Natural killer cell (primary cell): ENCODE results near the gene MLLT1. TPM values are rescaled to one million over a fixed set of nuclear protein-coding genes. Genes with fewer than 3 reads are reported as not detected.

Source experiments
- ATAC-seq, 3 donors: fragments of 150-1000 bp in 2 of 3; fragments of 200-7000 bp in 1 of 3; cut with Tn5 transposase; 1 replicate in 1 of 3; 2 replicates in 2 of 3; pipeline ENCODE4 v1.10.0; 2021; ENCODE audit warnings: mild to moderate bottlenecking in 2 of 3, moderate library complexity in 2 of 3
- DNase-seq, 2 donors: peaks; one replicate each; pipeline versions ENCODE4 v3.0.0 to v3.0.0-alpha.2; 2013 to 2021; ENCODE audit warnings: mixed read lengths in 1 of 2
- H3K27ac ChIP-seq: one replicate; pipeline ENCODE4 v1.5.1; 2013; ENCODE audit warnings: mild to moderate bottlenecking, low read length
- H3K27me3 ChIP-seq: one replicate; pipeline ENCODE4 v1.6.1; 2013; ENCODE audit warnings: low read length; ENCODE audit not compliant: control insufficient read depth, insufficient read depth
- H3K36me3 ChIP-seq: one replicate; pipeline ENCODE4 v1.6.1; 2013; ENCODE audit warnings: low read length; ENCODE audit not compliant: control insufficient read depth, insufficient read depth
- H3K4me1 ChIP-seq: one replicate; pipeline ENCODE4 v1.6.1; 2013; ENCODE audit warnings: low read length; ENCODE audit not compliant: control insufficient read depth, insufficient read depth
- H3K4me3 ChIP-seq: one replicate; pipeline ENCODE4 v1.5.1; 2013; ENCODE audit warnings: low read length
- H3K9me3 ChIP-seq: one replicate; pipeline ENCODE4 v1.6.1; 2013; ENCODE audit warnings: low read length; ENCODE audit not compliant: control insufficient read depth, insufficient read depth
- H3K27ac Mint-ChIP-seq, 2 donors: one replicate each; pipeline ENCODE4 v1.8.0; 2022; ENCODE audit warnings: mild to moderate bottlenecking in 2 of 2, mixed read lengths in 2 of 2, moderate library complexity in 1 of 2
- H3K27me3 Mint-ChIP-seq, 2 donors: one replicate each; pipeline ENCODE4 v1.8.0; 2022; ENCODE audit warnings: low read depth in 2 of 2, mixed read lengths in 2 of 2
- H3K36me3 Mint-ChIP-seq: one replicate; pipeline ENCODE4 v1.8.0; 2022; ENCODE audit warnings: mixed read lengths
- H3K4me1 Mint-ChIP-seq, 2 donors: one replicate each; pipeline ENCODE4 v1.8.0; 2022; ENCODE audit warnings: mixed read lengths in 2 of 2
- H3K4me3 Mint-ChIP-seq: one replicate; pipeline ENCODE4 v1.8.0; 2022; ENCODE audit warnings: mild to moderate bottlenecking, moderate library complexity, mixed read lengths
- H3K9me3 Mint-ChIP-seq, 2 donors: one replicate each; pipeline ENCODE4 v1.8.0; 2022; ENCODE audit warnings: mixed read lengths in 2 of 2
- CTCF ChIP-seq: fragments of 200-600 bp; IDR thresholded peaks from one replicate; pipeline ENCODE4 v1.8.0; 2022; ENCODE audit warnings: antibody characterized with exemption
- WGBS: methylation state at CpG from one replicate; pipeline ENCODE4 v1.1.7; 2013; ENCODE audit warnings: missing lambda C conversion rate; ENCODE audit not compliant: insufficient coverage; 5-methylcytosine and 5-hydroxymethylcytosine counted together
- intact Hi-C: fragments of 100-400 bp; cut with micrococcal nuclease; formaldehyde crosslinking; loops from one replicate; pipeline ENCODE4 v1.14.2; 2022
- total RNA-seq, 4 donors: library from RNA; stranded (reverse); fragments of 120-200 nt in 1 of 4; gene quantifications; one replicate each; pipeline versions ENCODE4 v1.2.3 to v1.2.4, GENCODE V29; 2013 to 2022

Gene MLLT1
- total RNA-seq = 10 to 100 TPM; 30.2 to 43.8 (median 36.6) TPM
- 8.8 TPM for total RNA-seq (2013)

- peak within 1 kb of the TSS; percentile 62 for H3K27ac ChIP-seq
- DNase-seq (peak; percentile 95 to 96), ATAC-seq (peak; percentile 94 to 96 (median 95))
- peak within 1 kb of the TSS; percentile 89 to 91 for H3K27ac Mint-ChIP-seq
- WGBS = 6% methylated on average over 65 of the region's 66 CpGs
- H3K4me3 Mint-ChIP-seq = peak within 1 kb of the TSS; percentile 95
- no peaks in the 10 kb centered on the region for H3K9me3 Mint-ChIP-seq
- H3K27me3 Mint-ChIP-seq = no peaks in the 10 kb centered on the region
- peaks cover 33 to 40% of the 10 kb centered on the region in 2 donors for H3K4me1 Mint-ChIP-seq
- intact Hi-C loops = loop anchor here (2.0 kb wide), 1 partner anchor 583 kb away; no protein-coding TSS in a partner anchor
- no peaks in the 10 kb centered on the region for H3K27me3 ChIP-seq
- H3K36me3 ChIP-seq = no peaks in the 10 kb centered on the region
- H3K36me3 Mint-ChIP-seq = no peaks in the 10 kb centered on the region
- H3K4me3 ChIP-seq = peak within 1 kb of the TSS; percentile 54
- H3K4me1 ChIP-seq = peaks cover 44% of the 10 kb centered on the region
- no peaks in the 10 kb centered on the region for H3K9me3 ChIP-seq
- peak; percentile 87 for TF ChIP-seq CTCF
Observed at GRCh38 chr19:6279931-6280591, at the start of gene MLLT1. TSS of gene MLLT1 (minus strand) at chr19:6279975. CDS start at chr19:6279784, 191 bp downstream.

- Mint-ChIP-seq H3K36me3 (no peaks in the 10 kb centered on the region), H3K4me3 (no peak overlapping the region), H3K9me3 (no peaks in the 10 kb centered on the region), H3K27me3 (peaks cover 7 to 12% of the 10 kb centered on the region in 2 donors), H3K27ac (no peak overlapping the region), H3K4me1 (no peaks in the 10 kb centered on the region)
- no peaks in the 10 kb centered on the region for H3K27me3 ChIP-seq
- WGBS = 87% methylated on average over 5 of the region's 5 CpGs
- intact Hi-C loops = no loop called here
- H3K4me3 ChIP-seq = no peak overlapping the region
- H3K9me3 ChIP-seq = no peaks in the 10 kb centered on the region
- H3K27ac ChIP-seq = no peak overlapping the region
- no peaks in the 10 kb centered on the region for H3K36me3 ChIP-seq
- ATAC-seq (no peak), DNase-seq (no peak)
- no peak for TF ChIP-seq CTCF
- H3K4me1 ChIP-seq = no peaks in the 10 kb centered on the region
Observed at GRCh38 chr19:6326815-6327214, 47.0 kb upstream of the MLLT1 start.

GRCh38 chr19:6325614-6326013 is 45.8 kb upstream of the MLLT1 start:
- H3K4me1 Mint-ChIP-seq = no peaks in the 10 kb centered on the region
- ATAC-seq = no peak
- H3K27me3 Mint-ChIP-seq = peaks cover 7 to 12% of the 10 kb centered on the region in 2 donors
- H3K4me3 ChIP-seq = no peak overlapping the region
- no peaks in the 10 kb centered on the region for H3K9me3 Mint-ChIP-seq
- no peaks in the 10 kb centered on the region for H3K27me3 ChIP-seq
- no peak overlapping the region for H3K4me3 Mint-ChIP-seq
- WGBS = 86% methylated on average over 4 of the region's 4 CpGs
- DNase-seq = no peak
- intact Hi-C loops = no loop called here
- no peak overlapping the region for H3K27ac Mint-ChIP-seq
- H3K36me3 ChIP-seq = no peaks in the 10 kb centered on the region
- H3K36me3 Mint-ChIP-seq = no peaks in the 10 kb centered on the region
- H3K4me1 ChIP-seq = no peaks in the 10 kb centered on the region
- TF ChIP-seq CTCF = no peak
- H3K9me3 ChIP-seq = no peaks in the 10 kb centered on the region
- H3K27ac ChIP-seq = no peak overlapping the region

- no peak overlapping the region for H3K4me3 Mint-ChIP-seq
- H3K9me3 Mint-ChIP-seq = no peaks in the 10 kb centered on the region
- intact Hi-C loops = no loop called here
- H3K27ac ChIP-seq = no peak overlapping the region
- H3K4me1 Mint-ChIP-seq = no peaks in the 10 kb centered on the region
- no peaks in the 10 kb centered on the region for H3K36me3 Mint-ChIP-seq
- H3K27ac Mint-ChIP-seq = no peak overlapping the region
- no peak for TF ChIP-seq CTCF
- no peaks in the 10 kb centered on the region for H3K4me1 ChIP-seq
- no peaks in the 10 kb centered on the region for H3K36me3 ChIP-seq
- WGBS = 72% methylated on average over 4 of the region's 4 CpGs
- no peak for ATAC-seq
- H3K27me3 ChIP-seq = no peaks in the 10 kb centered on the region
- no peaks in the 10 kb centered on the region for H3K9me3 ChIP-seq
- no peak for DNase-seq
- H3K27me3 Mint-ChIP-seq = peaks cover 7 to 12% of the 10 kb centered on the region in 2 donors
- H3K4me3 ChIP-seq = no peak overlapping the region
Observed at GRCh38 chr19:6324757-6325156, 45.0 kb upstream of the MLLT1 start.
